GM19372 (cell line): ENCODE data around the gene DESI1.
"Not testable (repeated sequence)": the region's sequence is repeated elsewhere in the genome, so short reads cannot be mapped to it uniquely, and the experiment has no call there.

ENCODE experiments used
- ATAC-seq: cut with Tn5 transposase; IDR thresholded peaks from one replicate; pipeline ENCODE4 v1.9.1; 2021; ENCODE audit warnings: mild to moderate bottlenecking, low read depth, moderate library complexity; ENCODE audit not compliant: unreplicated experiment

Gene DESI1

GRCh38 chr22:41620589-41621098 lies at the start of gene DESI1:
Gene DESI1 (minus strand): TSS chr22:41621043. CDS start chr22:41620839, 204 bp downstream.
- ATAC-seq = peak; percentile 13

- ATAC-seq = no peak
Measured at GRCh38 chr22:41668971-41669911, 48.4 kb upstream of the DESI1 start.

- no peak for ATAC-seq
Measured at GRCh38 chr22:41664951-41665350, 44.1 kb upstream of the DESI1 start.

GRCh38 chr22:41664490-41664889 lies 43.6 kb upstream of the DESI1 start:
- no peak for ATAC-seq

- ATAC-seq = not testable (repeated sequence)
Measured at GRCh38 chr22:41663594-41663993, 42.8 kb upstream of the DESI1 start.

GRCh38 chr22:41661713-41662112 lies 40.9 kb upstream of the DESI1 start:
- ATAC-seq = no peak

GRCh38 chr22:41661088-41661487 lies 40.2 kb upstream of the DESI1 start:
- ATAC-seq = no peak

- no peak for ATAC-seq
Measured at GRCh38 chr22:41660416-41660815, 39.6 kb upstream of the DESI1 start.

- ATAC-seq = no peak
Measured at GRCh38 chr22:41659941-41660340, 39.1 kb upstream of the DESI1 start.

GRCh38 chr22:41658869-41659268 lies 38.0 kb upstream of the DESI1 start:
- no peak for ATAC-seq

- ATAC-seq = no peak
Measured at GRCh38 chr22:41657709-41658108, 36.9 kb upstream of the DESI1 start.

GRCh38 chr22:41656556-41656955 lies 35.7 kb upstream of the DESI1 start:
- no peak for ATAC-seq

- ATAC-seq = no peak
Measured at GRCh38 chr22:41654322-41654721, 33.5 kb upstream of the DESI1 start.

GRCh38 chr22:41650821-41651220 lies 30.0 kb upstream of the DESI1 start:
- ATAC-seq = no peak

GRCh38 chr22:41650229-41650628 lies 29.4 kb upstream of the DESI1 start:
- ATAC-seq = no peak

GRCh38 chr22:41648432-41648831 lies 27.6 kb upstream of the DESI1 start:
- no peak for ATAC-seq

GRCh38 chr22:41647771-41648170 lies 26.9 kb upstream of the DESI1 start:
- ATAC-seq = no peak

- ATAC-seq = no peak
Measured at GRCh38 chr22:41642331-41643110, 21.7 kb upstream of the DESI1 start.

GRCh38 chr22:41641854-41642253 lies 21.0 kb upstream of the DESI1 start:
- ATAC-seq = no peak

GRCh38 chr22:41638748-41639147 lies 17.9 kb upstream of the DESI1 start:
- no peak for ATAC-seq

- no peak for ATAC-seq
Measured at GRCh38 chr22:41638124-41638523, 17.3 kb upstream of the DESI1 start.
